SK-N-SH (cell line): Measurements from ENCODE around the gene TFE3. TPM values are rescaled to one million over a fixed set of nuclear protein-coding genes. Genes with fewer than 3 reads are reported as not detected.

Source experiments
- polyA plus RNA-seq, 3 experiments: library from polyadenylated mRNA; depleted of rRNA; stranded (reverse); fragments of >200 nt; gene quantifications; 2 replicates each; pipeline ENCODE4 v1.2.3, GENCODE V29; 2012
- small RNA-seq, 7 experiments: library from RNA; depleted of rRNA; stranded (forward); fragments of <200 nt; gene quantifications; one replicate each; pipeline ENCODE3, GENCODE V24; 2012

The TFE3 gene
- polyA plus RNA-seq, 1 of the 3 experiments (the other 2 are of a cell fraction): 14.0 TPM

Small RNAs within 50 kb of the gene (small RNA-seq; reads per million reads assigned to genes)
- gene RNU4-52P: 0 reads per million in 7 experiments

Other genes with a start within 250 kb of the TFE3 start
- 34.0 and 48.9 TPM in 2 replicates for gene HDAC6, start 241.3 kb downstream of the TFE3 start, polyA plus RNA-seq (2012; rRNA removed)
- 0.03 and 0.06 TPM in 2 replicates for gene ERAS, start 216.8 kb downstream of the TFE3 start, polyA plus RNA-seq (2012; rRNA removed)
- gene PCSK1N, start 207.7 kb downstream of the TFE3 start, polyA plus RNA-seq (2012; rRNA removed): 24.8 and 35.0 TPM in 2 replicates
- 81.0 and 87.0 TPM in 2 replicates for gene TIMM17B, start 145.6 kb downstream of the TFE3 start, polyA plus RNA-seq (2012; rRNA removed)
- gene PQBP1, start 145.4 kb downstream of the TFE3 start, polyA plus RNA-seq (2012; rRNA removed): 67.2 and 113 TPM in 2 replicates
- gene SLC35A2, start 131.7 kb downstream of the TFE3 start, polyA plus RNA-seq (2012; rRNA removed): 71.3 and 79.3 TPM in 2 replicates
- gene PIM2, start 124.3 kb downstream of the TFE3 start, polyA plus RNA-seq (2012; rRNA removed): 12.3 and 14.5 TPM in 2 replicates
- gene OTUD5, start 85.8 kb downstream of the TFE3 start, polyA plus RNA-seq (2012; rRNA removed): 90.4 and 97.0 TPM in 2 replicates
- 0.99 and 1.2 TPM in 2 replicates for gene KCND1, start 71.5 kb downstream of the TFE3 start, polyA plus RNA-seq (2012; rRNA removed)
- gene GRIPAP1, start 41.1 kb downstream of the TFE3 start, polyA plus RNA-seq (2012; rRNA removed): 63.6 and 66.9 TPM in 2 replicates
- gene CCDC120, start 15.6 kb upstream of the TFE3 start, polyA plus RNA-seq (2012; rRNA removed): 1.6 and 2.1 TPM in 2 replicates
- 67.6 and 91.9 TPM in 2 replicates for gene PRAF2, start 30.6 kb upstream of the TFE3 start, polyA plus RNA-seq (2012; rRNA removed)
- 108 and 129 TPM in 2 replicates for gene WDR45, start 36.5 kb upstream of the TFE3 start, polyA plus RNA-seq (2012; rRNA removed)
- 33.6 and 36.7 TPM in 2 replicates for gene GPKOW, start 80.4 kb upstream of the TFE3 start, polyA plus RNA-seq (2012; rRNA removed)
- gene MAGIX, start 119.4 kb upstream of the TFE3 start, polyA plus RNA-seq (2012; rRNA removed): 0.78 and 1.1 TPM in 2 replicates
- 95.7 and 146 TPM in 2 replicates for gene PLP2, start 128.5 kb upstream of the TFE3 start, polyA plus RNA-seq (2012; rRNA removed)
- gene PRICKLE3, start 143.0 kb upstream of the TFE3 start, polyA plus RNA-seq (2012; rRNA removed): 0.07 TPM in 1 of 2 replicates, not detected in the other
- 0.76 and 0.93 TPM in 2 replicates for gene SYP, start 156.8 kb upstream of the TFE3 start, polyA plus RNA-seq (2012; rRNA removed)
- gene CACNA1F, start 190.0 kb upstream of the TFE3 start, polyA plus RNA-seq (2012; rRNA removed): not detected in 2 replicates
- gene CCDC22, start 192.1 kb upstream of the TFE3 start, polyA plus RNA-seq (2012; rRNA removed): 7.5 TPM in 2 replicates
- gene FOXP3, start 221.4 kb upstream of the TFE3 start, polyA plus RNA-seq (2012; rRNA removed): 0.12 TPM in 1 of 2 replicates, not detected in the other
- gene PPP1R3F, start 226.4 kb upstream of the TFE3 start, polyA plus RNA-seq (2012; rRNA removed): 4.2 and 6.2 TPM in 2 replicates